Measurements from ENCODE around the gene LRG1.

DNA sequence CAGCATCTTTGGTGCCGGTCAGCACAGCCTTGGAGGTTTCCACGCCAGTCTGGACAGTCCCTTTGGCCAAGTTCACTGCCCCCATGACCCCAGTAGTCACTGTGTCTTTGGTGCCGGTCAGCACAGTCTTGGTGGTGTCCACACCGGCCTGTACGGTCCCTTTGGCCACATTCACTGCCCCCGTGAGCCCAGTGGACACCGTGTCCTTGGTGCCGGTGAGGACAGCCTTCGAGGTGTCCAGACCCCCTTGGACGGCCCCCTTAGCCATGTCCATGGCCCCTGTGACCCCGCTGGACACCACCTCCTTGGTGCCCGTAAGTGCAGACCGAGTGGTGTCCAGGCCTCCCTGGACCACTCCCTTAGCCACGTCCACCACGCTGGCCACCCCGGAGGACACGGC is 26.6 kb downstream of the LRG1 start:
- TF ChIP-seq, protein P1, sequence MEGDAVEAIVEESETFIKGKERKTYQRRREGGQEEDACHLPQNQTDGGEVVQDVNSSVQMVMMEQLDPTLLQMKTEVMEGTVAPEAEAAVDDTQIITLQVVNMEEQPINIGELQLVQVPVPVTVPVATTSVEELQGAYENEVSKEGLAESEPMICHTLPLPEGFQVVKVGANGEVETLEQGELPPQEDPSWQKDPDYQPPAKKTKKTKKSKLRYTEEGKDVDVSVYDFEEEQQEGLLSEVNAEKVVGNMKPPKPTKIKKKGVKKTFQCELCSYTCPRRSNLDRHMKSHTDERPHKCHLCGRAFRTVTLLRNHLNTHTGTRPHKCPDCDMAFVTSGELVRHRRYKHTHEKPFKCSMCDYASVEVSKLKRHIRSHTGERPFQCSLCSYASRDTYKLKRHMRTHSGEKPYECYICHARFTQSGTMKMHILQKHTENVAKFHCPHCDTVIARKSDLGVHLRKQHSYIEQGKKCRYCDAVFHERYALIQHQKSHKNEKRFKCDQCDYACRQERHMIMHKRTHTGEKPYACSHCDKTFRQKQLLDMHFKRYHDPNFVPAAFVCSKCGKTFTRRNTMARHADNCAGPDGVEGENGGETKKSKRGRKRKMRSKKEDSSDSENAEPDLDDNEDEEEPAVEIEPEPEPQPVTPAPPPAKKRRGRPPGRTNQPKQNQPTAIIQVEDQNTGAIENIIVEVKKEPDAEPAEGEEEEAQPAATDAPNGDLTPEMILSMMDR (optimal IDR thresholded peaks at IDR 0.05 in 1 of 3, IDR thresholded peaks at IDR 0.05 in 1 of 3, conservative IDR thresholded peaks at IDR 0.05 in 1 of 3; ENCODE audit: extremely low read depth in 1 of 3, insufficient read depth in 2 of 3, low read length in 3 of 3): no peak
- no peak for TF ChIP-seq EZH2 (IDR thresholded peaks at IDR 0.05; ENCODE audit: low read length)
